ENCODE results near the gene SRRD.

Gene SRRD

GRCh38 chr22:26453216-26453615 lies 30.5 kb upstream of the SRRD start:
- in situ Hi-C loops (cut with MboI; ENCODE audit: low sequenced_read_pairs) = loop anchor here (10.0 kb wide), 1 partner anchor 58 kb away; no protein-coding TSS in a partner anchor

DNA sequence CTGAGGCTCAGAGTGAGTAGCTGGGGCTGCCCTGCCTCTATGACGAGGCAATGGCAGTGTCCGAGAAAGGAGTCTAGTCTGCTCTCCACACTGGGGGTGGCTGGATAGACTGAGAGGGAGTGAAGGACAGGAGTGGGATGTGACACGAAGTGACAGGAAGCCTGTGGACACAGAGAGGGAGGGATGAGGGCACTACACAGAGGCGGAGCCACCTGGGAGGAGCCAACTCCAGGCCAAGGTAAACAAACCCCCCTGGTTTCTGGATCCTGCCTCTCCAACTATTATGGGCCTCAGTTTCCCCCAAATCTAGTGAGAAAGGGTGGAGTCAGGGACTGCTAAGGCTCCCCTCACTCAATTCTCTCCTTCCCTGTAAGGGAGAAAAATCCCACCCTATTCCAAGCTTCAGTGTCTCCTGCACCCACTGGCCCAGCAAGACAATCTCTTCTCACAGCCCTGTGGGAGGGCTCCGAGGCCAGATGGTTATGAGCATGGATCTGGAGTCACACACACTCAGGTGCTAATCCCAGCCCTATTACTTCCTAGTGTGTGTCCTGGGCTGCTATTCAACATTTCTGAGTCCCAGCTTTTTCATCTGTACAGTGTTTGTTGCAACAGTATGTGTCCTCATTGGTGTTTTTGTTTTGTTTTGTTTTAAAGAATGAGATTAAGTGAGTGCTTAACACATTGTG lies 29.7 kb upstream of the SRRD start:
- in situ Hi-C loops (cut with MboI; ENCODE audit: low sequenced_read_pairs) = loop anchor here (10.0 kb wide), 1 partner anchor 59 kb away; no protein-coding TSS in a partner anchor

DNA sequence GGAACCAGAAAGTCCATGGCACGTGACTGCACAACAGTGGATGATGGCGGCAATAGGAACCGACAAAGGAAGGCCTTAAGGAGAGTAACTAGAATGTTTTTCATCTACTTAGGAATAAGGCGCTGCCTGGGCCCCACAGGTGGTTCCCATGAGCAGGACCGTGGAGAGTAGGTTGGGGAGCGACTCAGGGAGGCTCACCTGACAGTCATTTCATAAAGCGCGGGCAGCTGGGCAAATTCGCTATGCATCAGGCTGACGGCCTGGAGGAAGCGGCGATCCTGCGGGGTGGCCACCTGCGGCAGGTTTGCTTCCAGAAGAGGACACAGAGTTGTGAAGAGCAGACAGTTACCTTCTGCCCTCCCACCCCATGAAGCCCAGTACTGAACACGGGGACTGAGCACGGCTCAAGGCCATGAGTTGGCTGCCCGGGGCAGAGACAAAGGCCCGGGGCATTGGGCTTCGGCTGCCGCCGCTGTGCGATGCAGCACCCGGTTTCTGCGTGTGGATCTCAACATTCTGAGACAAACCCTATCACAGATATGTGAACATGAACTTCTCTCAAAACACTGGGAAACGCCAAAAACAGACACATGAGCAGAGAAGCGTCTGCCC lies 25.9 kb upstream of the SRRD start:
- in situ Hi-C loops (cut with MboI; ENCODE audit: low sequenced_read_pairs) = loop anchor here (10.0 kb wide), 1 partner anchor 63 kb away; no protein-coding TSS in a partner anchor

- in situ Hi-C loops (cut with MboI; ENCODE audit: low sequenced_read_pairs) = no loop called here
Observed at GRCh38 chr22:26460202-26460601, 23.5 kb upstream of the SRRD start.

GRCh38 chr22:26461188-26461810 lies 22.4 kb upstream of the SRRD start:
- in situ Hi-C loops (cut with MboI; ENCODE audit: low sequenced_read_pairs) = no loop called here

GRCh38 chr22:26462051-26462450 lies 21.6 kb upstream of the SRRD start:
- in situ Hi-C loops (cut with MboI; ENCODE audit: low sequenced_read_pairs) = no loop called here

DNA sequence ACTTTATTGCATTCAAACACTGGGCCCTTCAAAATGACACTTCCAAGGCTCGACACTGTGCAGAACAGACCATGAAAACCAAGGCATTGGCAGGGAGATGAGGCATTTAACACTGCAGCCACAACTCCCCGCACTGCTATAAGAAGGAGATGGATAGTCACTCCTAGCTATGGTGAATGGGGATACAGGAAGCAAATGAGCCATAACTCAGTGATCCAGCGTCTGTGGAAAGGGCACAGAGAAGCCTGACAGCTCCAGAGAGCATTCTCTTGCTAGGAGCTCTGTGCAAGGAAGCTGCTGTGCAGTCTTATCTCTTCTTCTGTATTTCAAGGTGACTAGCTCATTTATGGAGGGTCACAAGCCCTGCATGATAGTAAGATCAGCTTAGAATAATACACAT lies 21.0 kb upstream of the SRRD start:
- in situ Hi-C loops (cut with MboI; ENCODE audit: low sequenced_read_pairs) = no loop called here

DNA sequence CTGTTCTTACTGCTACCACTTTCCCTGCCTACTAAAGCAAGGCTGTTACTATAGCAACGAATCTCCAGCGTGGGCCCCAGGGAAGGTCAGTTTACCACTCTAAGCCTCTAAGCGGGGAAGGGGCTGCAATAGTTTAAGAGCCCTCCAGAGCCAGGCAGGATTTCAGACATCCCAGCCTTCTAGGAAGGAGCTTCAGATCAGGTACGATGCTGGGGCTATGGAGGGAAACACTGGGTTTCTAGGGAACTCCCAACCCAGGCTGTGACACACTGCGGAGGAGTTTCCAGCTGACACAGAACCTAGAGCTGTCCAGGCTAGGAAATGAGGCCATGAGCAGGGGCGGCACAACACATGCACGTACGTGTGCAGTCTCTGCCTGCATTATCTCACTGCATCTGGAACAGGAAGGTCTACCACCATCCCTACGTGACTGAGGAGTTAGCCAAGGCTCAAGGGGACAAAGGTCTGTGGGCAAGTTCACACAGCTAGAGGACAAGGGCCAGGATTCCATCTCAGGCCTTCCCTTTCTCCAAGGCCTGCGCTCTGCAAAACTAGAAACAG lies 20.5 kb upstream of the SRRD start:
- in situ Hi-C loops (cut with MboI; ENCODE audit: low sequenced_read_pairs) = no loop called here

DNA sequence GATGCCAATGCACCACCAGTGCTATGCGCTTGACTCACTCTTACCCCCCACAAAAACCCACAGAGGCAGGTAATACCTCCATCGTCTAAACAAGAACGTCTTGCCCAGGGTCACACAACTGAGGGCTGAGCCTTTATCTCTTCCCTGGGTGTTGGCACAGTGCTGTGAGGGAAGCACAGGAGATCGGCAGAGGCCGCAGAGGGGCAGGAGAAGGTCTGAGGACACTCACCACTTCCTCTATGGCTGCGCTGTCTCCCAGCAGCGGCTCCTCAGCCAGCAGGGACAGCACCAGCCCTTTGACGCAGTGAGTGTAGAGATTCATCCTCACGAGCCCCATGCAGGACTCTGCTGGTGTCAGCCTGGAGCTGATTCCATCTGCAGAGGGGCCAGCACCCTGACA lies 20.0 kb upstream of the SRRD start:
- in situ Hi-C loops (cut with MboI; ENCODE audit: low sequenced_read_pairs) = no loop called here

DNA sequence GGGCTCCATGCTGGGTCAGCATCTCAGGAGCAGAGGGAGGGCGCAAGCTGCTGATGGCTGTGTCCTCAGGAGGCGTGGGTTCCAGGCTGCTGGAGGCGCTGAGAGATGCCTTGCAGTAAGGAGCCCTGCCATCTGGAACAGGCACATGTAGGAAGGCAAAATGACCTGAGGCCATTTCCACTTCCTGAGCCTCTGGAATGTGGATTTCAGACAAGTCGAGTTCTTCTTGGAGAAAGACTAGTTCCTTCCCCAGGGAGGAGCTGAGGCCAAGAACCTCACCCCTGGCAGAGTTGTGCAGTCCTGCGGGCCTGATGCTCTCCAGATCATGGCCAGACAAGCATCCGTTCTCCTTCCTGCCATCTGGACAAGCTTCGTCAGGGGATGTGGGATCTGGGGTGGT lies 19.4 kb upstream of the SRRD start:
- in situ Hi-C loops (cut with MboI; ENCODE audit: low sequenced_read_pairs) = no loop called here

DNA sequence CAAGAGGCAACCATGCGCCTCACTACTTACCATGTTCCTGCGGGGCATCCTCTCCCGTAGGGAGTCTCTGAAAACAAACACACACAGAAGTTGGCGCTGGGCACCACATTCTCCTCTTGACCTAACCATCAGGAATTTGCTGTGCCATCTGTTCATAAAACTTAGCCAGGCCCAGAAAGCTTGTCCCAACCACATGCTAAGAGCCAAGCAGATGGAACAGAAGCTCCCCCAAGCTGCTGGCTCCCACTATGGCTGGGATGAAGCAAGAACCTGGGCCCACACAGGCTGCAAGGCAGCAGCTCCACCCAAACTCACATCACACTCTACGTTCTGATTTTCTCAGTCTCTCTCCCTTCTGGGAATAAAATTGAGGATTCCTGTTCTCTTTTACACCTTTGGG lies 17.5 kb upstream of the SRRD start:
- in situ Hi-C loops (cut with MboI; ENCODE audit: low sequenced_read_pairs) = no loop called here

DNA sequence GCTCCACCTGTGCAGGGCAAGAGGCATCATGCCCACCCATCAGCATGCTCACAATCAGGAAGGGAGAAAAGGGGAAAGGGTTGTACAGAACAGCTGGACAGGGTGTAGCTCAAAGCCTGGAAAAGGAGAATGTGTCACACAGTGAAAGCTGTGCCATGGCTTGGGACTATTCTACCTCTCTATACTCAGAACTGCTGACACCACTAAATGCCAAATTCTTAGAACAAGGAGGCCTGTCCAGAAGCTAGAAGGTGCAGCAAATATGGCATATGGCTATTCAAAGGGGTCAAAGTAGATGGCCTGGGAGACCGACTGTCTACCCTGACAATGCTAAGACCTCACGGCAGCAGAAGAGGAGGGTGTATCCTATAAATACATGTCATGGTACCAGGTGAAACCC lies 12.9 kb upstream of the SRRD start:
- in situ Hi-C loops (cut with MboI; ENCODE audit: low sequenced_read_pairs) = no loop called here

GRCh38 chr22:26471522-26471921 lies 12.2 kb upstream of the SRRD start:
- in situ Hi-C loops (cut with MboI; ENCODE audit: low sequenced_read_pairs) = no loop called here

DNA sequence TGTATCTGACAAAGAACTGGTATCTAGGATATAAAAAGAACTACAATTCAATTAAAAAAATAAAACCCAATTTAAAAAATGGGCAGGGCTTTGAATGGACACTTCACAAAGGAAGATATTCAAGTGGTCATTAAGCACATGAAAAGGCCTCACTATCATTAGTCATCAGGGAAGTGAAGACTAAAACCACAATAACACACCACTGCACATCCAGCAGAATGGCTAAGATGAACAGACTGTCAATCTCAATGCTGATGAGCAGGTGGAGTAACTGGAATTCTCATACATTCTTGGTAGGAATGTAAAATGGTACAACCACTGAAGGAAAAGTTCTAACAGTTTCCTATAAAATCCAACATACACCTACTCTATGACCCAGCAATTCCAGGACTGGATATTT lies 9.0 kb upstream of the SRRD start:
- in situ Hi-C loops (cut with MboI; ENCODE audit: low sequenced_read_pairs) = no loop called here

DNA sequence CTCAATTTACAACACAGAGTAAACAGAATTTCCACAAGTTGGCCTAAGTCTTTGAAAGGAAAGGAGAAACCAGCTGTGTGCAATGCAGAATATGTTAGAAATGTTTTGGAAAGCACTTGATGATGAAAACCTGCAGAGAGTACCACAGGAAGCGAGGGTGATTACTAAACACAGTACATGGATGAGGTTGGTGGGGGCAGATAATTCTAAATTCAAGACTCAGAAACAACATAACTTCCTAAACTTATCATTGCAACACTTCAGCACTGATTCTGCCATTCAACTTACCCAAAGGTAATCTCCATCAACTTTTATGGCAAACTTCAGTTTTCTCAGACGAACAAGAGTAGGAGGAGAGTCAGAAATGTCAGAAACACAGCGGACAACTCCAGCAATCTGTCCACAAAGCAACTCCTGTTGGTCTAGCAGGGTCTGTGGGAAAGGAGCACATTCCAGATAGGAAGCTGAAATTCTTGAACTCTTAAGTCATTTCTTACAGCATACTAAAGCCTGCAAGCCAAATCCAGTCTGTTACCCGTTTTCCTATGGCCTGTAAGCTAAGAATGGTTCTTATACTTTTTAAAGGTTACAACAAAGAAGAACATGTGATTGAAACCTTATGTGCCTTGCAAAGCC lies 6.9 kb upstream of the SRRD start:
- in situ Hi-C loops (cut with MboI; ENCODE audit: low sequenced_read_pairs) = no loop called here

DNA sequence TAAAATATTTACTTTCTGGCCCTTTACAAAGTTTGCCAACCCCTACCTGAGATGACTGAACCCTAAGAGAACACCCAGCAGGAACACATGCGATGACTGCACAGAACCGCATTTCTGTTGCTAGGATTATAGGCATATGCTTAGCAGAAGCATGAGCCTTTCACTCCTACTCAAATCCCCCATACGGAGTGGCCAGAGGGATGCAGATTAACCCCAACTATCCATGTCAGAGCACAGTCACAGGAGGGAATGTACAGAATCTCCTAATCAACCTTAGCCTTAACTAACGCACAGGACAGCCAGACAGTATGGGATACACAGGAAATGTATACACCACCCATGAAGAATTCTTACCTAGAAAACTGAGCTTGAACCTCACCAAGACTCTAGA lies 6.3 kb upstream of the SRRD start:
- in situ Hi-C loops (cut with MboI; ENCODE audit: low sequenced_read_pairs) = no loop called here

- in situ Hi-C loops (cut with MboI; ENCODE audit: low sequenced_read_pairs) = no loop called here
Observed at GRCh38 chr22:26479043-26479791, 4.5 kb upstream of the SRRD start.

- in situ Hi-C loops (cut with MboI; ENCODE audit: low sequenced_read_pairs) = no loop called here
Observed at GRCh38 chr22:26479792-26480610, 3.7 kb upstream of the SRRD start.

DNA sequence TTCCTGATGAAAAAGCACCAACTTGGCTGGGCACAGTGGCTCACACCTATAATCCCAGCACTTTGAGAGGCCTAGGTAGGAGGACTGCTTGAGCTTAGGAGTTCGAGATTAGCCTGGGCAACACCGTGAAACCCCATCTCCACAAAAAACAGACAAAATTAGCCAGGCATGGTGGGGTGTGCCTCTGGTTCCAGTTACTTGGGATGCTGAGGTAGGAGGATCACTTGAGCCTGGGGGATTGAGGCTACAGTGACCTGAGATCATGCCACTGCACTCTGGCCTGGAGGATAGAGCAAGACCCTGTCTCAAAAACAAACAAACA lies 3.1 kb upstream of the SRRD start:
- in situ Hi-C loops (cut with MboI; ENCODE audit: low sequenced_read_pairs) = no loop called here

DNA sequence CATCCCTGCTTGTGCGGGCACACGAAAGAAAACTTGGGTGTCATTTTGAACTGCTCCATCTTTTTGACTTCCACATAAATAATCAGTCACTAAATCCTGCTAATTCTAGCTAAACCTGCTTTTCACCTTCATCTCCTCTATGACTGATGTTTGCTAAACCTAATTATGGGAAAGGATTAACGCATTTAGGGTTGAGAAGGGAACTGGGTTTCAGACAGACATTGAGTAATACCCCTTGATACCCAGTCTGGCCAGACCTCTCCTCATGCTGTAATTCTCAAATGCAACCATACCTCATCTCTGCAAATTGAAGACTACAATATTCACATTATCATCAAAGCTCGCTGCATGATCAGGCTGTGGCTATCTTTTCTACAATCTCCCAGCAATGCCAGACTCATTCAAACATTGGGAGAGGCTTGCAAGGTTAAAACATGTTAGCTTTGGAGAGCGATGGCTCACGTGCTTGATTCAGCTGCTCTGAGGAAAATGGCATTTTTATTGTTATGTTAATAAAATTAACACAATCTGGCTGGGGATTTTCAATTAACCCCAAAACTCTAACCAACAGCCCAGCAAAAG lies 2.5 kb upstream of the SRRD start:
- in situ Hi-C loops (cut with MboI; ENCODE audit: low sequenced_read_pairs) = no loop called here

All from HL-60/S4 treated with phorbol 12-myristate 13-acetate at 8.2 ng/mL for 4 days and 3 days (cell line).